Esophagus muscularis mucosa (tissue), 4 donors: Measurements from ENCODE around the gene ODAM. TPM values are rescaled to one million over a fixed set of nuclear protein-coding genes. Genes with fewer than 3 reads are reported as not detected.

Experiments
- DNase-seq: peaks from one replicate; pipeline ENCODE4 v3.0.0-alpha.2; 2017; ENCODE audit errors: extremely low spot score
- H3K27ac ChIP-seq, 4 donors: fragments of 200-600 bp; sonication (generic); replicated peaks in 1 of 4; 1 replicate in 3 of 4; 2 replicates in 1 of 4; pipeline ENCODE4 v1.5.1; 2016 to 2019; ENCODE audit warnings: mild to moderate bottlenecking in 1 of 4
- H3K27me3 ChIP-seq, 4 donors: fragments of 200-600 bp; sonication (generic); one replicate each; pipeline versions ENCODE4 v1.5.1 to v1.6.0; 2016 to 2019
- H3K36me3 ChIP-seq, 4 donors: fragments of 200-600 bp; sonication (generic); one replicate each; pipeline ENCODE4 v1.5.1; 2016 to 2019
- H3K4me1 ChIP-seq, 4 donors: fragments of 200-600 bp; sonication (generic); one replicate each; pipeline ENCODE4 v1.5.1; 2016 to 2019
- H3K4me3 ChIP-seq, 4 donors: fragments of 200-600 bp; sonication (generic); 1 replicate in 2 of 4; 2 replicates in 2 of 4; pipeline ENCODE4 v1.5.1; 2016 to 2019; ENCODE audit warnings: mild to moderate bottlenecking in 4 of 4, moderate library complexity in 1 of 4
- H3K9me3 ChIP-seq, 4 donors: fragments of 200-600 bp; sonication (generic); 1 replicate in 3 of 4; 2 replicates in 1 of 4; pipeline ENCODE4 v1.5.1; 2016 to 2019
- EP300 ChIP-seq: sonication (generic); formaldehyde crosslinking; IDR thresholded peaks from one replicate; pipeline ENCODE4 v1.6.1; 2017; ENCODE audit warnings: antibody characterized with exemption
- POLR2A ChIP-seq: fragments of 450-650 bp; IDR thresholded peaks from one replicate; pipeline ENCODE4 v1.6.1; 2017; ENCODE audit warnings: antibody characterized with exemption, moderate library complexity, mild to moderate bottlenecking, low read depth
- POLR2AphosphoS5 ChIP-seq, 2 donors: sonication (generic); formaldehyde crosslinking; IDR thresholded peaks; one replicate each; pipeline ENCODE4 v1.6.1; 2017; ENCODE audit warnings: antibody characterized with exemption in 2 of 2
- WGBS: methylation state at CpG from one replicate; pipeline ENCODE4 v1.1.5; 2018; 5-methylcytosine and 5-hydroxymethylcytosine counted together
- intact Hi-C: fragments of 100-400 bp; cut with DNase I; formaldehyde crosslinking; loops from one replicate; pipeline ENCODE4 v1.15.1; 2023
- total RNA-seq, 4 donors: library from RNA; depleted of rRNA; stranded (reverse); fragments of >200 nt; gene quantifications; one replicate each; pipeline versions ENCODE4 v1.1.0 to v1.2.1, GENCODE V29; 2016
- TF ChIP-seq, protein P1 (sequence below), 3 experiments: fragments of 200-600 bp in 2 of 3; fragments of 450-650 bp in 1 of 3; sonication (generic) in 2 of 3; IDR thresholded peaks; one replicate each; pipeline ENCODE4 v1.5.1; 2017 to 2019; ENCODE audit warnings: antibody characterized with exemption in 3 of 3, mild to moderate bottlenecking in 2 of 3, moderate library complexity in 1 of 3

ODAM gene, protein sequence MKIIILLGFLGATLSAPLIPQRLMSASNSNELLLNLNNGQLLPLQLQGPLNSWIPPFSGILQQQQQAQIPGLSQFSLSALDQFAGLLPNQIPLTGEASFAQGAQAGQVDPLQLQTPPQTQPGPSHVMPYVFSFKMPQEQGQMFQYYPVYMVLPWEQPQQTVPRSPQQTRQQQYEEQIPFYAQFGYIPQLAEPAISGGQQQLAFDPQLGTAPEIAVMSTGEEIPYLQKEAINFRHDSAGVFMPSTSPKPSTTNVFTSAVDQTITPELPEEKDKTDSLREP
- under 1 TPM in 1 of 4 donors, not detected in 3; 0.66 TPM for total RNA-seq

DNA sequence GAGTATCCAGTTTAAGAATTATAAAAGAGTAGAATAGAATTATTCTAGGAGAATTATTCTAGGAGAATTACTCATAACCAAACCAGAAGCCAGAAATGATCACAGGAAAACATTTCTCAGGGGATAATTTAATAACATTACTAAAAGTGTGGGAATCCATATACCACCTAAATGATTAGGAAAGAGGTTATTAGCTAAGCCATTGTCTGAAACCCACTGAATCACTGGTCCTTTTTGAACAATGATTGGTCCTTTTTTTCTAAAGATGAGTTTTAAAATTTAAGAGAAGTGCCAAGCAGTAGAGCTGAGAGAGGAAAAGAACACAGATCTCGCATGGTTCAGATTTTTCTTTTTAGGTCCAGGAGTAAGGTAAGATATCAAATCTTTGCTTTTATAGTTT, at the start of gene ODAM:
ODAM (plus strand) TSS at position 301 of the 400 bp plus-strand sequence. CDS start 819 bp downstream, outside the sequence.
- H3K27ac ChIP-seq, result no peak within 1 kb of the TSS
- no peaks in the 10 kb centered on the region for H3K4me1 ChIP-seq
- no peaks in the 10 kb centered on the region for H3K36me3 ChIP-seq
- intact Hi-C loops, result no loop called here
- TF ChIP-seq, protein P1, sequence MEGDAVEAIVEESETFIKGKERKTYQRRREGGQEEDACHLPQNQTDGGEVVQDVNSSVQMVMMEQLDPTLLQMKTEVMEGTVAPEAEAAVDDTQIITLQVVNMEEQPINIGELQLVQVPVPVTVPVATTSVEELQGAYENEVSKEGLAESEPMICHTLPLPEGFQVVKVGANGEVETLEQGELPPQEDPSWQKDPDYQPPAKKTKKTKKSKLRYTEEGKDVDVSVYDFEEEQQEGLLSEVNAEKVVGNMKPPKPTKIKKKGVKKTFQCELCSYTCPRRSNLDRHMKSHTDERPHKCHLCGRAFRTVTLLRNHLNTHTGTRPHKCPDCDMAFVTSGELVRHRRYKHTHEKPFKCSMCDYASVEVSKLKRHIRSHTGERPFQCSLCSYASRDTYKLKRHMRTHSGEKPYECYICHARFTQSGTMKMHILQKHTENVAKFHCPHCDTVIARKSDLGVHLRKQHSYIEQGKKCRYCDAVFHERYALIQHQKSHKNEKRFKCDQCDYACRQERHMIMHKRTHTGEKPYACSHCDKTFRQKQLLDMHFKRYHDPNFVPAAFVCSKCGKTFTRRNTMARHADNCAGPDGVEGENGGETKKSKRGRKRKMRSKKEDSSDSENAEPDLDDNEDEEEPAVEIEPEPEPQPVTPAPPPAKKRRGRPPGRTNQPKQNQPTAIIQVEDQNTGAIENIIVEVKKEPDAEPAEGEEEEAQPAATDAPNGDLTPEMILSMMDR (IDR thresholded peaks at IDR 0.05), result no peak
- no peak for TF ChIP-seq POLR2AphosphoS5 (IDR thresholded peaks at IDR 0.05)
- TF ChIP-seq EP300, result no peak
- TF ChIP-seq POLR2A, result no peak
- no peak for DNase-seq
- H3K27me3 ChIP-seq, result no peaks in the 10 kb centered on the region
- no peak within 1 kb of the TSS for H3K4me3 ChIP-seq
- no peaks in the 10 kb centered on the region for H3K9me3 ChIP-seq
- WGBS, result 89% methylated on average over 1 of the region's 1 CpG

DNA sequence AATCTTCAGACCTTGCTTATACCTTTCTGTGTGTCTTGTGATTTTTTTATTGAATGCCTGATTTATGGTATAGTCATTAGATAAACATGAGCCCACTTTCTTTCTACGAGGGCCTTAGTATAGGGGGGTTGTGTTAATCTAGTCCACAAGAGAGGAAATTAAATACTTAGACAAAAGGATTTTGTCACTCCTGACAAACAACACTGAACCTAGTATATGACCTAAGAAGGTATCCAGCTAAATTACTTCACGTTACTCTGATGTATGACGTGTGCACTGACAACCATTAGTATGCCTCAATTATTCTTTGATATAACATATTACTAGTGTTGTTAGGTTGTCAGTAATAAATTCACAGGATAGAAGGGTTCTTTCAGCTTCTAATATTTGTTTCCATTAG, 44.3 kb upstream of the ODAM start:
- H3K27me3 ChIP-seq, result no peaks in the 10 kb centered on the region
- intact Hi-C loops, result no loop called here
- H3K9me3 ChIP-seq, result no peaks in the 10 kb centered on the region
- DNase-seq, result no peak
- no peak overlapping the region for H3K27ac ChIP-seq
- H3K4me3 ChIP-seq, result no peak overlapping the region
- TF ChIP-seq EP300 (no peak), POLR2A (no peak), POLR2AphosphoS5 (IDR thresholded peaks at IDR 0.05) (no peak)
- TF ChIP-seq, protein P1 (IDR thresholded peaks at IDR 0.05), result no peak
- H3K36me3 ChIP-seq, result no peaks in the 10 kb centered on the region
- no peaks in the 10 kb centered on the region for H3K4me1 ChIP-seq
- 31% methylated on average over 3 of the region's 3 CpGs for WGBS

DNA sequence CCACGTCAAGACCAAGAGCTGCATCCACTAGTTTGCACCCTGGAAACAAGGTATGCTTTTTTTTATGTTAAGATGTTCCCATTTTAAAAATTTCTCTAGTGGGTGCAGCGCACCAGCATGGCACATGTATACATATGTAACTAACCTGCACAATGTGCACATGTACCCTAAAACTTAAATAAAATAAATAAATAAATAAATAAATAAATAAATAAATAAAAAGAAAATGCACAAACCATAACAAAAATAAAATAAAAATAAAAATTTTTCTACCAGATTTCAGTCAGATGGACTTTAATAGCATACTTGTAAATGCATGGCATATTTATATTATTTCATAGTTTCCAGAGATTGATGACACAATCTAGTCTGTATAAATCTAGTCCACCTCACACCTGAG, 43.4 kb upstream of the ODAM start:
- TF ChIP-seq, protein P1 (IDR thresholded peaks at IDR 0.05), result no peak
- TF ChIP-seq POLR2A, result no peak
- no peaks in the 10 kb centered on the region for H3K4me1 ChIP-seq
- no peaks in the 10 kb centered on the region for H3K9me3 ChIP-seq
- no peak overlapping the region for H3K4me3 ChIP-seq
- no peak overlapping the region for H3K27ac ChIP-seq
- no peak for DNase-seq
- no peaks in the 10 kb centered on the region for H3K36me3 ChIP-seq
- intact Hi-C loops, result no loop called here
- no peaks in the 10 kb centered on the region for H3K27me3 ChIP-seq
- 86% methylated on average over 2 of the region's 2 CpGs for WGBS

DNA sequence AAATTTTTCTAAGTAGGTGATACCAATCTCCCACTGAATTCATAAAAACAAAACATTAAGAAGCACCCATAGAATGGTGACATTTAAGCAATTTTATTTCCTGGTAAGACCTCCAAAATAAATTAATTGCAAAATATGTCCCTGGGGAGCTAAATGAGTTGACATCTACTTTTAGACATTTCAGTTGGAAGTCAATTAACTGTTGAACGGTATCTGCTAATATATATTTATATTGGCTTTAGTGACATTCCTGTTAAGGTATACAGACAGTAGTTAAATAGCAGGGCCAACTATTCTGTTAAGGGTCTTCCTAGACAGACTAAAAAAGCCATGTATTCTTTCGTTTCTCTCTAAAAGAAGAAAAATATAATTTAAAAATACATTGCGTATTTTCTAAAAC, 41.6 kb upstream of the ODAM start, which contains the start of gene PRR27:
PRR27 (plus strand) TSS at position 301 of the 400 bp plus-strand sequence. CDS start 139 bp downstream, outside the sequence.
- DNase-seq, result no peak
- no peak for TF ChIP-seq POLR2AphosphoS5 (IDR thresholded peaks at IDR 0.05)
- TF ChIP-seq EP300, result no peak
- TF ChIP-seq POLR2A, result no peak
- TF ChIP-seq, protein P1 (IDR thresholded peaks at IDR 0.05), result no peak
- no peaks in the 10 kb centered on the region for H3K9me3 ChIP-seq
- no peak within 1 kb of the TSS for H3K27ac ChIP-seq
- no peak within 1 kb of the TSS for H3K4me3 ChIP-seq
- no peaks in the 10 kb centered on the region for H3K36me3 ChIP-seq
- no peaks in the 10 kb centered on the region for H3K27me3 ChIP-seq
- 83% methylated on average over 3 of the region's 3 CpGs for WGBS
- intact Hi-C loops, result no loop called here
- no peaks in the 10 kb centered on the region for H3K4me1 ChIP-seq

DNA sequence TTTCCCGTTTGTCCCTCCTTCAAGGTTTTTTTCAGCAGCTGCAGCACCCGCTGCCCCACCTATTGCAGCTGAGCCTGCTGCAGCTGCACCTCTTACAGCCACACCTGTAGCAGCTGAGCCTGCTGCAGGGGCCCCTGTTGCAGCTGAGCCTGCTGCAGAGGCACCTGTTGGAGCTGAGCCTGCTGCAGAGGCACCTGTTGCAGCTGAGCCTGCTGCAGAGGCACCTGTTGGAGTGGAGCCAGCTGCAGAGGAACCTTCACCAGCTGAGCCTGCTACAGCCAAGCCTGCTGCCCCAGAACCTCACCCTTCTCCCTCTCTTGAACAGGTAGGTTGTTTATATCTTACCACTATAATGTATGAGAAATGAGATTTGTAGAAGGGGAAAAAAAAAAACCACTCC, 36.9 kb upstream of the ODAM start:
- 83% methylated on average over 2 of the region's 2 CpGs for WGBS
- no peaks in the 10 kb centered on the region for H3K36me3 ChIP-seq
- H3K27me3 ChIP-seq, result no peaks in the 10 kb centered on the region
- no peak for DNase-seq
- no peak for TF ChIP-seq POLR2A
- TF ChIP-seq, protein P1 (IDR thresholded peaks at IDR 0.05), result no peak
- TF ChIP-seq POLR2AphosphoS5 (IDR thresholded peaks at IDR 0.05), result no peak
- no peak for TF ChIP-seq EP300
- no peaks in the 10 kb centered on the region for H3K9me3 ChIP-seq
- no peak overlapping the region for H3K27ac ChIP-seq
- intact Hi-C loops, result no loop called here
- no peak overlapping the region for H3K4me3 ChIP-seq
- no peaks in the 10 kb centered on the region for H3K4me1 ChIP-seq
